AG08396 (cell line): ENCODE data around the gene C11orf71.

Source experiments
- DNase-seq: peaks from one replicate; pipeline ENCODE4 v3.0.0; 2012; ENCODE audit warnings: low spot score, mixed read lengths

C11orf71 gene

DNA sequence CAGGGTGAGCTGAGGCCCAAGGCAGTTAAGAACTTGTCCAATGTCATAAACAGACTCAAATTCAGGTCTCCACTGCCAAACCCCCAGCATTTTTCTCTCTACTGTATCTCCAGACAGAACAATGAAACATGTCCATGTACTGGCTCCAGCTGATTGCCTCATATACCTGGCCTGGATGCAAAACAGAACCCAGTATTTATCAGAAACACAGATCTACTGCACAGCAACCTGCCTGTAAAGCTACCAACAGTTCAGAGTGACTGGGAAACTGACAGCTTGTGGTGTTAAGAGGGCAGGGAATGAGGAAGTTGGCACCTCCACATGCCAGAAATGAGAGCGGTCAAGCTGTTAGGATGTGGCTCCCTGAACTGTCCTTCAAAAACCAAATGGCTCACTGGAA is 41.6 kb downstream of the C11orf71 start:
- DNase-seq: no peak

DNA sequence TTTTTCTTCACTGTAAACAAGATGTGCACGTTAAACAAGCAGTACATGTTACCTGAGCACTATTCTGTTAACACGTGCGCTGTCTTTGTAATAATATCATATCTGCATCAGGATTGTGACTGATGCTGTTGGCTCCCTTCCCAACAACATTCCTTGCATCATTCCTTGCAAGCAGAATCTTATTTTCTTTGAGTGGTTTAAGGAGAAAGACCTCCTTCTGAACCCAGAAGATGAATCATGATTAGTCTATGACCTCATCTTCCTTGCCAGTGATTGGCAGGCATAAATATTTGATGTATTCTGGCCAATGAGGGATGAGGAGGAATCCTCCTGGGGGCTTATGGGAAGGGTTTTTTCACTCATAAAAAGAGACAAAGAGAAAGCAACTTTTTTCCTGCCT is 46.2 kb downstream of the C11orf71 start:
- peak; percentile 37 for DNase-seq

DNA sequence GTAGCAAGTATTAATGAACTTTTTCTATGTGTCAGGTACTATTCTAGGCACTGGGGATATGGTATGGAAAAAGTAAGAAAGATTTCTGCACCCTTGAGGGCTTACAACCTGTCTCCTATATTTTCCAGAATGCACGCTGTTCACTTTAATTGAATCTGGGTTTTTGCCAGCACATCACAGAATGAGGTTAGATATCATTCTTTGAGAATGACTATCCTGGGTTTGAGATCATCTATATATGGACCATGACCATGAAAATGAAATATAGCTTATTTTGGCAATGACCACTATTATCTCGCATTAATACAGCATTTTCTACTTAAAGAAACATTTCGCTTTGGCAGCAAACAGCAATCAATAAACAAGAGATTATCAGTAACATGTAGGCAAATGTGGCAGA is 46.9 kb downstream of the C11orf71 start:
- DNase-seq: no peak

DNA sequence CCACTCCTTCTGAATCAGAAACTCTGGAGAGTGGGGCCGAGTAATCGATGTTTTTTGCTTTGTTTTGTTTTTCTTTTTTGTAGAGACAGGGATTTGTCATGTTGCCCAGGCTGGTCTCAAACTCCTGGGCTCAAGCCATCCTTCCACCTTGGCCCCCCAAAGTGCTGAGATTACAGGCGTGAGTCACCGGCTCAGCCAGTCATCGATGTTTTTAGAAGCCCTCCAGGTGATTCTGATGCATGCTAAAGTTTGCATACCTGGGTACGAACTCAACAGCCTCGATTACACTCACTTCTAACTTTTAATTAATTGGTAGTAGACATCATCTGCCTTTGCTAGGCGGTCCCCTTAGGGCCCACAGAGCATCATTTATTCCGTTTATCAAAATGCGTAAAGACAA is 50.3 kb downstream of the C11orf71 start:
- DNase-seq: no peak
